Hematopoietic multipotent progenitor cell treated with erythropoietin and hydrocortisone succinate and interleukin-3 and kit ligand, for 4 days (in vitro differentiated cells): Measurements from ENCODE around the gene ZNF423.

Experiments used
- DNase-seq: peaks from one replicate; pipeline ENCODE4 v3.0.0-alpha.2; 2015

Gene ZNF423

DNA sequence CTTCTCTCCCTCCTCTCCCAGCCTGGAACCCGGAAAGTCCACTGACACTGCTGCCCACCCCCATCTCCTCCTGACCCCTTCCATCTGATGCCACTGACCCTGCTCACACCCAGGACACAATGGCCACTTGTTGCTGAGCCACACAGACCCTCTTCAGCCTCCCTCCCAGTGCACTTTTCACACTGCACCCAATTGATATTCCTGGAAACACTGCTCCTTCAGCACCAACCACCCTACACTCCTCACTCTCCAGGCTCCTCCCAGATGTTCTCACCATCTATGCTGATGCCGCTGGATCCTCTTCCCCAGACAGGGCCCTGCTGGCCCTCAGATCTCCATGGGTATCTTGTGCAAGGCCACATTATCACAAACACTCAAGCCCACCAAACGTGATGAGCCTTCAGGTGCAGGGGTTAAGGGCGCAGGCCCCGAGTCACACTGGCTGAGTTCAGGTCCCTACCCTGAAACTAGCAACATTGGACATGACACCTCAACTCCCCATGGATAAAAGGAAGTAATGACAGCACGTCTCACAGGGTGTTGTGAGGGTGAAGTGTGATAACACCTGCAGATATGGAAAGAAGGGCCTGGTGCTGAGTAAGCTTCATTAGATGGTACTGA, 238.1 kb downstream of the ZNF423 start:
- no peak for DNase-seq

DNA sequence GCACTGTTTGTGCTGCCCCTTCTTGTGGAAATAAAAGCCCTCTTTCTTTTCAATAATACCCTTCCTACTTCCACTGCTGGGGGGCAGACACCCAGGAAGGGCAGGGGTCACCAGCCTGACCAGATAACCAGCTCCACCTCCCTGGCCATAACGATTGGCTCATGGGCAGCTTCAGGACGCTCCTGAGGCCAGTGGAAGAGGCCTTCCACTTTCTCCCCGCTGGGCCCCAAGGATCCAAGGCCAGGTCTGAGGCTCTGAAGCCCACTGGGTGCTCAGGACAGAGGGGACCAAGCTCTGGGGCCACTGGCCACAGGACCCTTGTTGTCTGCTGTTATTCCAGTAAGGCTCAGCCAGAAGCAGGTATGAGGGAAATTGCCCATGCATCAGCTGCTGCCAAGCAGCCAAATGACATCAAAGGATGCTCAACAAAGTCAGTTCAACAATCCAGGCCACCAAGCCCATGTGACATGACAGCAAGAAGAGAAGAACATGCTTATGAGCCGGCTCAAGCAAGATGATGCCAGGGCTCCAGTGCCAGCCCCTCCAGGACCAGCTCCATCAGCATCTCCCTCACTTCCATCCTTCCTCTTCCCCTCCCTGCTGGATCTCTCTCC, 238.8 kb downstream of the ZNF423 start:
- no peak for DNase-seq

DNA sequence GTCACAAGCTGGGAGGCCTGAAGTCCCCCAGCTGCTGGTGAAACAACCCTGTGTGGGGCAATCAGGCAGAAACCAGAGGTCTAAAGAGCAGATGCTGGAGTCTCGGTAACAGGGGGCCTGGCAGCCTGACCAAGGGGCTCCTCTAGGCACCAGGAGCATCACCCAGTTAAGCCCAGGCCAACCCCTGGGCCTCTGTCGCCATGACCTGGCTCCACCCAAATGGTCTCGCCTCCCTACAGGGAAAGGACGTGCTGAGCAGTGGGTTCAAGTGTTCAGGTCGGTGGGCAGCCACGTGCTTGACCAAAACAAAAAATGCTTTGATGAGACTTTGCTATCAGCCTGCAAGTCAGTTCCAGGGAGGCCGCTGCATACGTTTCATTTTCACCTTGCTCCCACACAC, 240.3 kb downstream of the ZNF423 start:
- no peak for DNase-seq

DNA sequence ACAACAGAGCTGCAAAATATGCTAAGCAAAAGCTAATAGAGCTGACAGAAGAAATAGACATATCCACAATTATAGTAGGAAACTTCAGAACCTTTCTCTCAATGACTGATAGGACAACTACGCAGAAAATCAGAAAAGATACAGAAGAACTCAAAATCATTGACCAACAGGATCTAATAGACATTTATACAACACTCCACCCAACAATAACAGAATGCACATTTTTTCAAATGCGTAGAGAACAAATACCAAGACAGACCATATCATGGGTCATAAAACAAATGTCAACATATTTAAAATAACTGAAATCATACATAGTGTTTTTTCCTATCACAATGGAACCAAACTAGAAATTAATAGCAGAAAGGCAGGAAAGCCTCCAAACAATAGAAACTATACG, 244.9 kb downstream of the ZNF423 start:
- DNase-seq: no peak

DNA sequence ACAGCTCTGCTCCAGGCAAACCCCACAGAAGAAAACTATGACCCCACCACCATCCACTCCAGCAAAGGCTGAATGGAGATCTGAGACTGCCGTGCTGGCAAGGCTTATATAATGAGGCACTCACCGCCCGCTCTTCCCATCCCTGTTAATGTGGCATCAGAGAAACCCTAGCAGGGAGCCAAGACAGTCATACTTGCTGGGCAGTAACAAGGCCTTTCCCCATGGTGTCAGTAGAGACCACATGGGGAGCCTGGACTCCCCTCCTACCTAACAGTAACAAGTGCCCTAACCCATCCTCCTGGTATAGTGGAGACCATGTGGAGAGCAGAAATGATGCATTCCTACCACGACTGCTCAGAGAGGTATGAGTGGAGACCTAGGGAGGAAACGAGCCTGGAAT, 247.1 kb downstream of the ZNF423 start:
- peak; percentile 39 for DNase-seq

DNA sequence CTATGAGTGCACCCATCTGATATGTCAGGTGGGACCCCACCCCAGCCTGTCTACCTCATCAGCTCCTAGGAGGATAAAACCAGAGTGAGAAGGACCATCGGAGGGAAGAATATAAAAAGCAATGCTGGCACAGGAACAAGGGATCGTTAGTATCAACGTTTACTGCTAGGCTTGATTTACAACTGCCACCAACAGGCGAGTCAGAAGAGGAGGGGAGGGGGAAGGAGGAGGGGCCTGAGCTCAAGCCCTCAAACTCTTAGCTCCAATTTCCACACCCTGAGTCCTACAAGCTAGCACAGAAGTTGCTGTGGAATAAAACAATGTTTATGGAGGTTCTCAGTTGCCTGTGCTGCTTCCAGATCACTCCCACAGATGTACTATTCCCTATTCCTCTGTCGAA, 247.8 kb downstream of the ZNF423 start:
- DNase-seq: peak; percentile 25

DNA sequence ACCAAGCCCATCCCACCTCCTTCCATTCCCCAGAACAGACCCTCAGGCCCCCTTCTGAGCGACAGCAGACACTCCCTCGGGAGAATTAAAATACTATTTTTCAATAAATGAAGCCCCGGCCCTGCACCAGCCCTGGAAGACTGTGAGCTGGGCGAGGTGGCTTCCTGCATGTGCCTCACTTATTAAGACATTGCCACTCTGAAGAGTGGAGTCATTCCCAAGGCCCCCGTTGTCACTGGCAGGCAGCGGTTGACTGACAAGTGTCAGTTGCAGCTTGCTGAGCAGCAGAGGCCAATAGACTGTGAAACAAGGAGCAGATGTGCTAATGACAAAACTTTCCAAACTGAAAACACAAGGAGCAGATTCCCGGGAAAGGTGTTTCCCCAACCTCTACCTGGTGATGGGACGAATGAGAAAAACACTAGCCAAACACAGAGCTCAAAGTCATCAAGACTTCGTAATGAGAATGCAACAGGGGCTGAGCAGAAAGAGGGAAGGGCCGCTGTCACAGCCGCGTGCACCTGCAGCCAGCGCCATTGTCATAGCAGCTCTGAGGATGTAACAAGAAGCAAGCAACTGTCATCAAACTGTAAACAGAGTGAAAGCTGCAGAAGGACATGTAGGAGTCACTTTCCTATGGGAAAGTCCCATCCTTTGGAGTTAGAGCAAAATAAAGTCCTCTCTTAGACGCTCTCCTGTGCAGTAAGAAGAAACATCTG, 250.2 kb downstream of the ZNF423 start:
- DNase-seq: no peak

DNA sequence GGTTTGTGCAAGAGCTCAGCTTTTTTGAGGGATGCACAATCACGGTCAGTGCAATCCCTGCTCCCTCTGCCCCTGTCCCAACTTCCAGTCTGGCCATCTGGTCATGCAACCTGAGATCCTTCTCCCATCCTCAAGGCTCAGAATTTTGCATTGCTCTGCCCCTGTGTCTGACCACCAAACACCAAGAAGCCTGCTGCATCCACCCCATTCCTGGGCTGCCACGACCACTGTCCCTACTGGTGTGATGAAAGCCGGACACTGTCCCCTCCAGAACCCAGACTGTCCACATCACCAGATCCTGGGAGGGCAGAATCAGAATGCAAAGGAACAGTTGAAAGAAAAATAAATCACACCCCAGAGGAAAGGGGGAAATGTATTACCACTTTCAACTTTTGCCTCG, 251.3 kb downstream of the ZNF423 start:
- DNase-seq: no peak

DNA sequence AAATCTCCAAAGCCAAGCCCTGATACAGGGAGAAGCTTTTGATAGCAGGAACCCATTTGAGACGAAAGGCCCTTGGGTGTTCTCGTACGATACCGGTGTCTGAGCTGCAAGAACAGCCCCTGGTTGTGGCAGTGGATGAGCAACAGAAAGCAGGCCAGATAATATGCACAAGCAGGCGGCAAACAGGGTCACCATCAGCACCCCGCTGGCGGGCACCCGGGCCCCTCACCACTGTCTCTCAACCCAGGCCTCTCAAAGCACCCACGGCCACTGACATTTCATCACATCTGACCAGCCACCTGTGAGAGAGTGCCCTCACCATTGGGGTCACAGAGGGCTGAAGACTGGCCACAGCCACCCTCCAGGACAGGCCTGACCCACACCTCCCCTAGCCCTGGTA, 252.0 kb downstream of the ZNF423 start:
- DNase-seq: no peak

DNA sequence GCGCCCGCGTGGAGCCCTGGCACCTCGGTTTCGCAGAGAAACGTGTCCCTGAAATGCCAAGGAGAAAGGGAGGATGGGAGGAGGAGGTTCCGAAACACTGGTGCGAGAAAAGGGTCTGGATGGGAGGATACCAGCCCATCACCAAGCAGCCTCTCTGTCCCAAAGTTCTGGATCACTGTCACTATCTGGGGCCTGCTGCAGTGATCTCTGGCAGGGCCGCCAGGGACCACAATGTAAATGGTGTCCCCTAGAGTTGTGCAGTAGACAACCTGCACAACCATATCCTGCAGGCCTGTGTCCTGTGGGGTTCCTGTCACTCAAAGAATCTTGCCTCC, 253.0 kb downstream of the ZNF423 start:
- no peak for DNase-seq

DNA sequence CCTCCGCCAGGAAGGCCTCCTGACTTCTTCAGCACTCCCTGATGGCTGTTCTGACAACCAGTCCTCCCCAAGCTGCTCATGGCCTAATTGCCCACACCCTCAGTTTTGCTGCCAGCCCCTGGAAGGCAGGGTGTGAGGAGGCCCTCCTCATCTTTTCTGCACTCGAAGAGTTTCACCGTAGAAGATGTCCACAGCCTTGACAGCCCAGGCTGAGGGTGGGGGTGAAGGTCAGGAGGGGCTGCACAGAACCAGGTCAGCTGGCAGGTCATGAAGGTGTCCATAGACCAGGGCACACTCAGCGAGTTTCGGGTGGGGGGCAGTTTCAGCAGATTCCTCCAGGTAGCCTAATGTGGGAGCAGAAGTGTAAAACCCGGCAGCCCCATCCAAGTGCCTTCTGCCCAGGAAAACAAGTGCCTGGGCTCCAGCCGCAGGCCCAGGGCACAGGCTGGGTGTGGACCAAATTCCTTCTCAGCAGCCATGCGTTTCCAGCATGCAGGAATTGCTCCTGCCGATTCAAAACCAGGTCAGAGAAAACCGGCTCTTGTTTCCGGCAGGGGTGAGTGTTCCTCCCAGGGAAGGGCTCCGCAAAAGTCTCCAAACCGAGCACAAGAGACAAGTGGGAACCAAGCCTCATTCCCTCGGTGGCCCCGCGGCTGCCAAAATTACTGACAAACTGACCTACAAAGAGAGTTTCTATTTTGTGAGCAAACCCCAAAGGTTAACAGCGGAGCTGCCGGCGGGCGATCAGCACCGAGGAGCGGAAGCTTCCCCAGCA, 253.5 kb downstream of the ZNF423 start:
- no peak for DNase-seq

DNA sequence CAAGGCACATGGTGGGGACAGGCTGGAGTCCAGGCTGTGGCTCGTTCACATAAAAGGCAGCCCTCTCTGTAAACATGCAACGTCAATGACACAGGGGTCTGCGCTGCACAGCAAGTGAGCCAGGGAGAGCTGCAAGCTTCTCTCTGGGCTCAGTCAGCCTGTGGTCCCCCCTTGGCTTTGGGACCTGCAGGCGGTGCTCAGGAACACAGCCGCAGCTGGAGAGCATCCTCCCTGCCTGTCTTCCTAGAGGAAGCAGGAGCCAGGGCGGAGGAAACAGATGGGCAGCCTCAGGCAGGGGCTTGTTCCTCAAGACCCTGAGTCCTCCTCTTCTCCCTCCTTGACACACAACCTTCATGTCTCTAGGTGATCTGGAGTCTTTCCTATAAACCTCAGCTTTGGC, 254.3 kb downstream of the ZNF423 start:
- DNase-seq: no peak

DNA sequence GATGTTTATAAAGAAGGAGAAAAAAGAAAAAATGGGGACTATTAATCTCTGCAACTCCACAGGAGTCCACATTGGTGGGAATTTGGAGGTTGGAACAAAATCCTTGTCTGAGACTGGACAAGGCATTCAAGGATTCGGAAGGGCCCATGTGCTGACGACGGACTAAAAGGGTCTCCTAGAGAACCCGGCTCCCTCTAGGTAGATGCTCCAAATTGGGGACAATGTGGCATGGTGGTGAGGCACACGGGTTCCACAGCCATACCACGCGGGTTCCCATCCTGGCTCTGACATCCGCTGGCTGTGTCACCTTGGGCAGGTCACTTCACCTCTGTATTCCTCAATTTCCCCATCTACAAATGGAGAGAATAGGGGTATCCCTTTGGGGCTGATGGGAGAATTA, 254.9 kb downstream of the ZNF423 start:
- no peak for DNase-seq

DNA sequence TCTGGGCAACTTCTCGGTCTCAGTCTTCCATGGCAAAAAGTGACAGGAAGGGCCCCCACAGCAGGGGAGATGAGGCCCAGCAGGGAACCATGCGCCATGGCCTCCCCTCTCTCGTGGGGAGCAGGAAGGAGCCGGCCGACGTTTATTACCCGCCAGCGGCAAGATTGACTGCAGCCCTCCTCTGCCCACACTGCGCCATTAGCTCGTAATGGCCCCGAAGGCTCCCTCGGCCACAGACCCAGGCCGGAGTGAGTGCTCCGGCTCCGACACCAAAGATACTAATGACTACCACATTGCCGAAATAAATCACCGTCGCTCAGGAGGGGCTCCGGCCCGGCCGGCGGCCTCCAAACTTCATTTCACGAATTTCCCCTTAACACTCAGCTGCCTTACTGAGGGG, 255.4 kb downstream of the ZNF423 start:
- no peak for DNase-seq

DNA sequence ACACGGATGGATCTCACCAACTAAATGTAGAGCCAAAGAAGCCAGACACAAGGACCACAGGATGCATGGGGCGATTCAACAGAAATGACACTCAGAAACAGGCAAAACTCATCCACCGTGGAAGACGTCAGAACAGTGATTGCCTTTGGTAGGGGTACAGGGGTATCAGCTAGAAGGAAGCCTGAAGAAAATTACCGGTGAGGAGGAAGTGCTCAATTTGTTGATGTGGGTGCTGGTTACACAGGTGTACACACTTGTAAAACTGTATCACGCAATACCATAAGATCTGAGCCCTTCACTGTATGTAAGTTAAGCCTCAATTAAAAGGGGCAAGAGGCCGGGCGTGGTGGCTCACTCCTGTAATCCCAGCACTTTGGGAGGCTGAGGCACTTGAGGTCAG, 256.2 kb downstream of the ZNF423 start:
- DNase-seq: no peak

DNA sequence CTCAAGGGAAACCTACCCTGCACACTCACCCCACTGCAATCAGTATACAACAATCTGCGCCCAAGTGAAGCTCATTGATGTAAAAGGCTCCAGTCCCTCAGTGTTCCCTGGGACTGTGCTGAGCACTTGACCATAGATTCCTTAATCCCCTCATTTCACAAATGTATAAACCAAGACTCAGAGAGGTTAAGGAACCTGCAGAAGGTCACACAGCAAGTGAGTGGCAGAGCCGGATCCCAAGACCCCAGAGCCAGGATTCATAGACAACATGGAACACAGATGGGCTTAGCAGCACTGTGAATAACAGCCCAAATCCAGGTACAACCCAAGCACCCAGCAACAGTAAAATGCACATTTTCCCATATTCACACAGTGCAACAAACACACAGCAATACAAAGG, 256.6 kb downstream of the ZNF423 start:
- DNase-seq: no peak

DNA sequence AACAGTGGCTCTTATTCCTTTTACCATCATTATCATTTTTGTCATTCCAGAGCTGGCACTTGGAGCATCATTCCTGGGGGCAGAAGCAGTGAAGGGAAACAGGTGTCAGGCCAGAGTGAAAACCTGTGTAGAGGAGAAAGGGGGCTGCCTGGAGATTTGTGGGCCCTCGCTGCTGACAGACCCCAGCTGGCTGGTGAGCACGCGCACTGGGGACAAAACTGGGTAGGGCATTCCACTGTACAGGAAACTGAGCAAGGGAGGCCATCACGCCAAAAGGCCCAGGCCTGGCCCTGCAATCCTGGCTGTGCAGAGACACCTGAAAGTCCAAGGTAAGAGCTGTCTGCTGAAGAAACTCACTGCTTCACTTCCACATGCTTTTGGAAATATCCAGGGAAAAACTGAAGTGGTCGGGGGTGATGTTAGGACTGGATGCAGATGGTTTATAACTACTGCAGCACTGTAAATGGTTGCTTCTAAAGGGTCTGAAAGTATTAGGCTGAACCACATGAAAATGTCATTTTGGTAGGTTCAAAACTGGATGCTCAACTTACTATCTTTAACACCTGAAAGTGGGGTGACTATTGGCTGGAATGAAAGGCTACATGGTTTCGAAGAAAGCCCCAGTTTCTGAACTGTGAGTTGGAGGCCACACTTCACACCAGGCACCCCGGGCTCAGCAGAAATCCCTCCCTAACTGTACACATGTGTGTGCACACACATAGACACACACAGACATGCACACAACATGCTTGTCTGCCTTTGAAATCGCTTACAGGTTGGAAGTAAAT, 257.3 kb downstream of the ZNF423 start:
- DNase-seq: no peak

DNA sequence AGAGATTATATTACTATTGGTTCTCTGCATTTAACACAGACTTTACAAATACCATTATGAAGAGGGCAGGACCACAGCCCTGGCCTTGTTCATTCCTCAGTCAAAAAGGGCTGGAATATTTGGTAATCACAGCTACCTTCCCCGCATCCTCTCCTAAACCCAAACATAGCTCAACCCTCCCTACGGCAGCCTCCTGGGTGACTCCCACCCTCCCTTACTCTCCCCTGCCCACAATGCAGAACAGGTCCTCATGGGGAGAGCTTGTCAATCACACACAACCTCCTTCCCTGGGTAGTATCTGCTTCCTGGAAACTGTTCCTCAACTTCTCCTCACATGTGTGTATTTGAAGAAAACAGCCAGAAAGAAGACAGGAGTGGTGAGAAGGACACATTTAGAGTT, 258.1 kb downstream of the ZNF423 start:
- DNase-seq: no peak

DNA sequence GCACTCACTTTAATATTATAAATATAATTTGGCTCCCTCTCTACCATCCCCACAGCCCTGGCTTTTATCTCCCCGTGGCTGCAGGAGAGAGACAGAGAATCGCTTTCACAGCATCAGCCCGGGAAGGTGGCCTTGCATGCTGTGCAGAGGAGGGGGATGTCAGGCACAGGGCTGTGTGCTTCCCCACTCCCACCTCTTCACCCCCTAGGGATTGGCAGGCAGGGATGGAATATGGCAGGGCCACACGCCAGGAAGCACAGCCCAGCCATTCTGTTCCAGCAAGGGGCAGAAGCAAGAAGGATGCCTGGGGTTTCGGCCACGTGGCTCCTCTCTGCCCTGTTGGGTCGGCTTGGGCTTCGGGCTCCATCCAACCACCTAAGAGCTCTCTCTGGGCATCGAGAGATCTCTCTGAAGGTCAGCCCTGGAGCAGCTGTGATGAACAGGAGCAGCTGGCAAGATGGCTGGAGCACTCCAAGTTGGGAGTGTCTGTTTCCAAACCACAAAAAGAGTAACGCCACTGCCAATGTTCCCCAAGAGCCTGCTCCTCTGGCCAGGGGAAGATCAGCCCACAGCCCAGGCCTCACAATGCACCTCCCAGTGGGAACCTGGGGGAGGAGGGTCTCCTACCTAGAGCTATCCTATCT, 259.1 kb downstream of the ZNF423 start:
- DNase-seq: no peak

DNA sequence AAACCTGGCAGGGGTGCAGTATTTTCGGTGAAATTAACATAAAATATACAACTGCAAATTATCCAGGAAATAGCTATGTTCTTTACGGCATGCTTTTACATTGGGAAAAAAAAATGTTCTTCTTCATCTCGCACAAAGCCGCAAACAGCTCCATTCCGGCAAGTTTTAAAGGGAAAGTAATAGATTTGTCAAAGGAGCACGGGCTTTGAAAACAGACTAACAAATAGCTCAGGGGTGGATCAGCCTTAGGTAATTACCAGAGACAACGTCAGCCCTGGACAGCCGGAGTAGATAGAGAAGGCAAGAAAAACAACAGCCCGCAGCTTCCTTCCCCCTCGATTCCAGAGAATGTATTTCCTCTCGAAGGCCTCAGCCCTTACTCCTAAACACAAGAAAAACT, 259.8 kb downstream of the ZNF423 start:
- DNase-seq: peak; percentile 44

DNA sequence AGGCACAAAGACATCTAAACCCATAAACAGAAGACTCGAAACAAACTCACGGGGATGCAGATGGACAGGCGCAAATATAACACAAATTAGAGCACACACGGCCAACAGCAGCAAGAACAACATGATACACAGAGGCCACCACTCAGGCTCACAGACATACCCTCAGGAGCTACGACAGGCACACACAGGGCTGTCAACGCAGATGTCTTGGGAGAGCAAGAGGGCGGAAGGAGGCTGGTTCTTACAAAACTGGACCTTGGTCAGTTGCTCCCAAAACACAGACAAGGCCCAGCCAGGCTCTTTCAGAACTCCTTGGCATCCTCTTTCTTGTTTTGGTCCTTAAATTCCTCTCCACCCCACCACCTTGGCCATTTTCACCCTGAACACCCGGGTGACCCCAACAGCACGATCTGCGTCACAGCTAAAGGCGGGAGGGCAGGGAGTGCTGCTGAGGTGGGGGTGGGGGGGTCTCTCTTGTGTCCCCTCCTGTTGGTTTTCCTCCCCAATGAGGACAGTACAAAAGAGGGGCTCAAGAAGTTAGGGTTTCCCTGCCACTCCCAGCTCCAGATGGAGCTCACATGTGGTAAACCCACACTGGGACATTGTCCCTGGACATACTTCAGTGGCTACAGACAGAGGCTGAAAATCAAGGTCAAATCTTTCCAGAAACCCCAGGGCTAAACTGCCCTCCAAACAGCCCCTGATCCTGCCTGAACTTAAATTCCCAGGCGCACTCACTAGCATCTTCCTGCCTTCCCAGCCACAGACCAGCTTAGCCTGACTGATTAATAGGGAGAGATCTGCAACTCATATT, 261.0 kb downstream of the ZNF423 start:
- DNase-seq: no peak

DNA sequence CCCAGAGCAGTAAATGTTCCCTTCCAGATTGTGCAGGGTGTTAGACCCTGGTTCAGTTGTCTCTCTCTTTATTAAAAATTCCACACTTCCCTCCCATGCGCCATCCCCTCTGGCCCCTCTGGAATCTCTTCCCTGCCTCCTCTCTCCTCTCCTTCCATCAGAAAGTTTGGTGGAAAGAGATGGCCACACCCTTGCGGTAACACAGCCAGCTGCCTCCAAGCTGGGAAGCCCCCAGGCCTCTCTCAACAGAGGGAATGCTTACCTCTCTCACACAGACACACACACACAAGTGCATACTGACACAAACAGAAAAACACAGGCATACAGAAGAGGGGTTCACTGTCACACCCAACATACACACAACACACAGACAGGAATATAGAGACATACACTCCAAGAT, 261.8 kb downstream of the ZNF423 start:
- no peak for DNase-seq
